GM21447 (cell line): ENCODE data around the gene ELF2.
"Not testable (repeated sequence)": the region's sequence is repeated elsewhere in the genome, so short reads cannot be mapped to it uniquely, and the experiment has no call there.

Experiments
- ATAC-seq: cut with Tn5 transposase; IDR thresholded peaks from one replicate; pipeline ENCODE4 v1.9.1; 2021; ENCODE audit not compliant: unreplicated experiment

ELF2 gene

GRCh38 chr4:139025841-139026240 lies 151.2 kb downstream of the ELF2 start:
- no peak for ATAC-seq

- ATAC-seq: no peak
Measured at GRCh38 chr4:139024686-139025085, 152.3 kb downstream of the ELF2 start.

GRCh38 chr4:139022835-139023234 lies 154.2 kb downstream of the ELF2 start:
- ATAC-seq: no peak

GRCh38 chr4:139021071-139021470 lies 155.9 kb downstream of the ELF2 start:
- ATAC-seq: not testable (repeated sequence)

GRCh38 chr4:139020384-139020783 lies 156.6 kb downstream of the ELF2 start:
- no peak for ATAC-seq

GRCh38 chr4:139018971-139019758 lies 157.9 kb downstream of the ELF2 start:
- no peak for ATAC-seq

GRCh38 chr4:139018501-139018900 lies 158.5 kb downstream of the ELF2 start:
- ATAC-seq: no peak

GRCh38 chr4:139017861-139018260 lies 159.2 kb downstream of the ELF2 start:
- ATAC-seq: no peak

- peak; percentile 32 for ATAC-seq
Measured at GRCh38 chr4:139015948-139016471, 161.0 kb downstream of the ELF2 start.

GRCh38 chr4:139015269-139015947 lies 161.6 kb downstream of the ELF2 start, which contains the start of gene NOCT:
Gene NOCT, plus strand, starts transcription at chr4:139015781. Its CDS starts 201 bp downstream, at chr4:139015982.
- peak; percentile 91 for ATAC-seq

GRCh38 chr4:139014371-139015268 lies 162.4 kb downstream of the ELF2 start:
- ATAC-seq: peak; percentile 8

- no peak for ATAC-seq
Measured at GRCh38 chr4:139011225-139011950, 165.6 kb downstream of the ELF2 start.

- no peak for ATAC-seq
Measured at GRCh38 chr4:139009702-139010101, 167.3 kb downstream of the ELF2 start.

- not testable (repeated sequence) for ATAC-seq
Measured at GRCh38 chr4:139008278-139008677, 168.7 kb downstream of the ELF2 start.

- ATAC-seq: no peak
Measured at GRCh38 chr4:139007640-139008039, 169.4 kb downstream of the ELF2 start.
